Spleen (tissue), 7 donors: ENCODE results near the gene IL33.
A peak's percentile ranks its signal among the peaks of the same experiment; 100 is the strongest.

ENCODE experiments used
- POLR2A ChIP-seq, 3 donors: fragments of 450-650 bp; IDR thresholded peaks; one replicate each; pipeline ENCODE4 v1.5.1; 2017; ENCODE audit warnings: antibody characterized with exemption in 3 of 3, mild to moderate bottlenecking in 1 of 3
- TF ChIP-seq, protein P1 (sequence below), 11 experiments: fragments of 200-600 bp in 7 of 11; fragments of 450-650 bp in 4 of 11; sonication (generic) in 4 of 11; IDR thresholded peaks in 8 of 11; conservative IDR thresholded peaks in 3 of 11; 1 replicate in 7 of 11; 2 replicates in 4 of 11; pipeline versions ENCODE4 v1.4.0 to v1.8.0; 2016 to 2021; ENCODE audit warnings: antibody characterized with exemption in 11 of 11, inconsistent platforms in 4 of 11, mild to moderate bottlenecking in 1 of 11
- donor health status: DM: no; HTN: no; CAD: no; lungs with moderate emphysema.
- donor health status: DM: no; HTN: no; CAD: no.
- donor health status: DM: no; HTN: no; CAD: no.

DNA sequence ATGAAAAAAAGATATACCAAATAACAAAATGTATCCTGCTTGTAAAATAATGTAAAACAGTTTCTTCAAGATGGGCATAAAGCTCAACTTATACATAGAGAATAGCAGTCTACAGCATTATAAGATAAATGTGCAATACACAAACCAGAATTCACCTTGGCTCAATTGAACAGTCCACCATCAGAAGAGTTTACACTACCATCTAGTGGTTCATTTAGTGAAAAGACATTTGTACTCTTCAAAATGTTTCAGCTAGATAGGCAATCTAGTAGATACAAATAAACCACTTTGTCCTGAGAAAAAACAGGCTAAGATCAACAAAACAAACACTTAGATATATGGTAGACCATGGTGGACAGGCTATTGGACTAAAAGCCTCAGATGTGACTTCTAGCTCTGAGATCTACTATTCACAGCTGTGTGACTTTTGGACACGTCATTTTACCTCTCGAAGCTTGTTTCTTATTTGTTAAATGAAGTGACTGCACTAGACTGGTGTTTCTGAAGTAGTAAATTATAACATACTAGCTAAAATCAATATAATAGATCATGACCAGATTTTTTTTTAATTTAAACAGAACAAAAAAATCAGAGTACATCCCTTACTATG, 90.5 kb downstream of the IL33 start:
- TF ChIP-seq, protein P1, sequence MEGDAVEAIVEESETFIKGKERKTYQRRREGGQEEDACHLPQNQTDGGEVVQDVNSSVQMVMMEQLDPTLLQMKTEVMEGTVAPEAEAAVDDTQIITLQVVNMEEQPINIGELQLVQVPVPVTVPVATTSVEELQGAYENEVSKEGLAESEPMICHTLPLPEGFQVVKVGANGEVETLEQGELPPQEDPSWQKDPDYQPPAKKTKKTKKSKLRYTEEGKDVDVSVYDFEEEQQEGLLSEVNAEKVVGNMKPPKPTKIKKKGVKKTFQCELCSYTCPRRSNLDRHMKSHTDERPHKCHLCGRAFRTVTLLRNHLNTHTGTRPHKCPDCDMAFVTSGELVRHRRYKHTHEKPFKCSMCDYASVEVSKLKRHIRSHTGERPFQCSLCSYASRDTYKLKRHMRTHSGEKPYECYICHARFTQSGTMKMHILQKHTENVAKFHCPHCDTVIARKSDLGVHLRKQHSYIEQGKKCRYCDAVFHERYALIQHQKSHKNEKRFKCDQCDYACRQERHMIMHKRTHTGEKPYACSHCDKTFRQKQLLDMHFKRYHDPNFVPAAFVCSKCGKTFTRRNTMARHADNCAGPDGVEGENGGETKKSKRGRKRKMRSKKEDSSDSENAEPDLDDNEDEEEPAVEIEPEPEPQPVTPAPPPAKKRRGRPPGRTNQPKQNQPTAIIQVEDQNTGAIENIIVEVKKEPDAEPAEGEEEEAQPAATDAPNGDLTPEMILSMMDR (IDR thresholded peaks at IDR 0.05 in 8 of 11, conservative IDR thresholded peaks at IDR 0.05 in 3 of 11) = peak in 8 of 11 experiments; percentile 28 to 58 (median 42)
- no peak for TF ChIP-seq POLR2A (IDR thresholded peaks at IDR 0.05)
